ENCODE measurements around the gene CEACAM20.

DNA sequence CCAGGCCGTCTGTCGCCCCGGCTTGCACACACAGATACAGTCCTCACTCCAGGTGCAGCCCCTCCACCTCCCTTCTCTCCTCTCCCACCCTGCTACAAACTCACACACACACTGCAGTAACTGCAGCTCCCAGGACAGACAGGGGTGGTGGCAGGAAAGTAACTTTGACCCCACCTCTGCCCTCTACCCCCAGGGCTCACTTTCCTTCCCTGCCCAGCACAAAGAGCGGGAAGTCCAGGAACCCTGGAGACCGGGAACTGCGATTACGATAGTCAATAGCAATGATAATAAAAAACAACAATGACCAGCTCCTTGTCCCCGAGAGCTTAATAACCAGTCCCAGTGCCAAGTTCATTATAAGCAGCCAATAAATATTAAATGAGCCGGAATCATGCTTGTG lies at the start of gene CEACAM20:
- no peak for TF ChIP-seq EZH2 (IDR thresholded peaks at IDR 0.05; ENCODE audit: low read depth, unreplicated experiment)
- TF ChIP-seq POLR2AphosphoS5 (IDR thresholded peaks at IDR 0.05; ENCODE audit: low read depth): no peak
- TF ChIP-seq, protein P1, sequence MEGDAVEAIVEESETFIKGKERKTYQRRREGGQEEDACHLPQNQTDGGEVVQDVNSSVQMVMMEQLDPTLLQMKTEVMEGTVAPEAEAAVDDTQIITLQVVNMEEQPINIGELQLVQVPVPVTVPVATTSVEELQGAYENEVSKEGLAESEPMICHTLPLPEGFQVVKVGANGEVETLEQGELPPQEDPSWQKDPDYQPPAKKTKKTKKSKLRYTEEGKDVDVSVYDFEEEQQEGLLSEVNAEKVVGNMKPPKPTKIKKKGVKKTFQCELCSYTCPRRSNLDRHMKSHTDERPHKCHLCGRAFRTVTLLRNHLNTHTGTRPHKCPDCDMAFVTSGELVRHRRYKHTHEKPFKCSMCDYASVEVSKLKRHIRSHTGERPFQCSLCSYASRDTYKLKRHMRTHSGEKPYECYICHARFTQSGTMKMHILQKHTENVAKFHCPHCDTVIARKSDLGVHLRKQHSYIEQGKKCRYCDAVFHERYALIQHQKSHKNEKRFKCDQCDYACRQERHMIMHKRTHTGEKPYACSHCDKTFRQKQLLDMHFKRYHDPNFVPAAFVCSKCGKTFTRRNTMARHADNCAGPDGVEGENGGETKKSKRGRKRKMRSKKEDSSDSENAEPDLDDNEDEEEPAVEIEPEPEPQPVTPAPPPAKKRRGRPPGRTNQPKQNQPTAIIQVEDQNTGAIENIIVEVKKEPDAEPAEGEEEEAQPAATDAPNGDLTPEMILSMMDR (conservative IDR thresholded peaks at IDR 0.05; ENCODE audit: low read depth in 2 of 2): no peak
- TF ChIP-seq, protein P2, sequence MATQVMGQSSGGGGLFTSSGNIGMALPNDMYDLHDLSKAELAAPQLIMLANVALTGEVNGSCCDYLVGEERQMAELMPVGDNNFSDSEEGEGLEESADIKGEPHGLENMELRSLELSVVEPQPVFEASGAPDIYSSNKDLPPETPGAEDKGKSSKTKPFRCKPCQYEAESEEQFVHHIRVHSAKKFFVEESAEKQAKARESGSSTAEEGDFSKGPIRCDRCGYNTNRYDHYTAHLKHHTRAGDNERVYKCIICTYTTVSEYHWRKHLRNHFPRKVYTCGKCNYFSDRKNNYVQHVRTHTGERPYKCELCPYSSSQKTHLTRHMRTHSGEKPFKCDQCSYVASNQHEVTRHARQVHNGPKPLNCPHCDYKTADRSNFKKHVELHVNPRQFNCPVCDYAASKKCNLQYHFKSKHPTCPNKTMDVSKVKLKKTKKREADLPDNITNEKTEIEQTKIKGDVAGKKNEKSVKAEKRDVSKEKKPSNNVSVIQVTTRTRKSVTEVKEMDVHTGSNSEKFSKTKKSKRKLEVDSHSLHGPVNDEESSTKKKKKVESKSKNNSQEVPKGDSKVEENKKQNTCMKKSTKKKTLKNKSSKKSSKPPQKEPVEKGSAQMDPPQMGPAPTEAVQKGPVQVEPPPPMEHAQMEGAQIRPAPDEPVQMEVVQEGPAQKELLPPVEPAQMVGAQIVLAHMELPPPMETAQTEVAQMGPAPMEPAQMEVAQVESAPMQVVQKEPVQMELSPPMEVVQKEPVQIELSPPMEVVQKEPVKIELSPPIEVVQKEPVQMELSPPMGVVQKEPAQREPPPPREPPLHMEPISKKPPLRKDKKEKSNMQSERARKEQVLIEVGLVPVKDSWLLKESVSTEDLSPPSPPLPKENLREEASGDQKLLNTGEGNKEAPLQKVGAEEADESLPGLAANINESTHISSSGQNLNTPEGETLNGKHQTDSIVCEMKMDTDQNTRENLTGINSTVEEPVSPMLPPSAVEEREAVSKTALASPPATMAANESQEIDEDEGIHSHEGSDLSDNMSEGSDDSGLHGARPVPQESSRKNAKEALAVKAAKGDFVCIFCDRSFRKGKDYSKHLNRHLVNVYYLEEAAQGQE (IDR thresholded peaks at IDR 0.05; ENCODE audit: unreplicated experiment): no peak
- no peak for TF ChIP-seq JUNB (IDR thresholded peaks at IDR 0.05; ENCODE audit: unreplicated experiment)
- no peak for TF ChIP-seq EZH2phosphoT487 (IDR thresholded peaks at IDR 0.05; ENCODE audit: unreplicated experiment)
- no peak for TF ChIP-seq CREB1 (CRISPR knock-in tag; IDR thresholded peaks at IDR 0.05; ENCODE audit: low read depth)
- no peak for TF ChIP-seq ZNF114 (CRISPR knock-in tag; IDR thresholded peaks at IDR 0.05)
- TF ChIP-seq, protein P3, sequence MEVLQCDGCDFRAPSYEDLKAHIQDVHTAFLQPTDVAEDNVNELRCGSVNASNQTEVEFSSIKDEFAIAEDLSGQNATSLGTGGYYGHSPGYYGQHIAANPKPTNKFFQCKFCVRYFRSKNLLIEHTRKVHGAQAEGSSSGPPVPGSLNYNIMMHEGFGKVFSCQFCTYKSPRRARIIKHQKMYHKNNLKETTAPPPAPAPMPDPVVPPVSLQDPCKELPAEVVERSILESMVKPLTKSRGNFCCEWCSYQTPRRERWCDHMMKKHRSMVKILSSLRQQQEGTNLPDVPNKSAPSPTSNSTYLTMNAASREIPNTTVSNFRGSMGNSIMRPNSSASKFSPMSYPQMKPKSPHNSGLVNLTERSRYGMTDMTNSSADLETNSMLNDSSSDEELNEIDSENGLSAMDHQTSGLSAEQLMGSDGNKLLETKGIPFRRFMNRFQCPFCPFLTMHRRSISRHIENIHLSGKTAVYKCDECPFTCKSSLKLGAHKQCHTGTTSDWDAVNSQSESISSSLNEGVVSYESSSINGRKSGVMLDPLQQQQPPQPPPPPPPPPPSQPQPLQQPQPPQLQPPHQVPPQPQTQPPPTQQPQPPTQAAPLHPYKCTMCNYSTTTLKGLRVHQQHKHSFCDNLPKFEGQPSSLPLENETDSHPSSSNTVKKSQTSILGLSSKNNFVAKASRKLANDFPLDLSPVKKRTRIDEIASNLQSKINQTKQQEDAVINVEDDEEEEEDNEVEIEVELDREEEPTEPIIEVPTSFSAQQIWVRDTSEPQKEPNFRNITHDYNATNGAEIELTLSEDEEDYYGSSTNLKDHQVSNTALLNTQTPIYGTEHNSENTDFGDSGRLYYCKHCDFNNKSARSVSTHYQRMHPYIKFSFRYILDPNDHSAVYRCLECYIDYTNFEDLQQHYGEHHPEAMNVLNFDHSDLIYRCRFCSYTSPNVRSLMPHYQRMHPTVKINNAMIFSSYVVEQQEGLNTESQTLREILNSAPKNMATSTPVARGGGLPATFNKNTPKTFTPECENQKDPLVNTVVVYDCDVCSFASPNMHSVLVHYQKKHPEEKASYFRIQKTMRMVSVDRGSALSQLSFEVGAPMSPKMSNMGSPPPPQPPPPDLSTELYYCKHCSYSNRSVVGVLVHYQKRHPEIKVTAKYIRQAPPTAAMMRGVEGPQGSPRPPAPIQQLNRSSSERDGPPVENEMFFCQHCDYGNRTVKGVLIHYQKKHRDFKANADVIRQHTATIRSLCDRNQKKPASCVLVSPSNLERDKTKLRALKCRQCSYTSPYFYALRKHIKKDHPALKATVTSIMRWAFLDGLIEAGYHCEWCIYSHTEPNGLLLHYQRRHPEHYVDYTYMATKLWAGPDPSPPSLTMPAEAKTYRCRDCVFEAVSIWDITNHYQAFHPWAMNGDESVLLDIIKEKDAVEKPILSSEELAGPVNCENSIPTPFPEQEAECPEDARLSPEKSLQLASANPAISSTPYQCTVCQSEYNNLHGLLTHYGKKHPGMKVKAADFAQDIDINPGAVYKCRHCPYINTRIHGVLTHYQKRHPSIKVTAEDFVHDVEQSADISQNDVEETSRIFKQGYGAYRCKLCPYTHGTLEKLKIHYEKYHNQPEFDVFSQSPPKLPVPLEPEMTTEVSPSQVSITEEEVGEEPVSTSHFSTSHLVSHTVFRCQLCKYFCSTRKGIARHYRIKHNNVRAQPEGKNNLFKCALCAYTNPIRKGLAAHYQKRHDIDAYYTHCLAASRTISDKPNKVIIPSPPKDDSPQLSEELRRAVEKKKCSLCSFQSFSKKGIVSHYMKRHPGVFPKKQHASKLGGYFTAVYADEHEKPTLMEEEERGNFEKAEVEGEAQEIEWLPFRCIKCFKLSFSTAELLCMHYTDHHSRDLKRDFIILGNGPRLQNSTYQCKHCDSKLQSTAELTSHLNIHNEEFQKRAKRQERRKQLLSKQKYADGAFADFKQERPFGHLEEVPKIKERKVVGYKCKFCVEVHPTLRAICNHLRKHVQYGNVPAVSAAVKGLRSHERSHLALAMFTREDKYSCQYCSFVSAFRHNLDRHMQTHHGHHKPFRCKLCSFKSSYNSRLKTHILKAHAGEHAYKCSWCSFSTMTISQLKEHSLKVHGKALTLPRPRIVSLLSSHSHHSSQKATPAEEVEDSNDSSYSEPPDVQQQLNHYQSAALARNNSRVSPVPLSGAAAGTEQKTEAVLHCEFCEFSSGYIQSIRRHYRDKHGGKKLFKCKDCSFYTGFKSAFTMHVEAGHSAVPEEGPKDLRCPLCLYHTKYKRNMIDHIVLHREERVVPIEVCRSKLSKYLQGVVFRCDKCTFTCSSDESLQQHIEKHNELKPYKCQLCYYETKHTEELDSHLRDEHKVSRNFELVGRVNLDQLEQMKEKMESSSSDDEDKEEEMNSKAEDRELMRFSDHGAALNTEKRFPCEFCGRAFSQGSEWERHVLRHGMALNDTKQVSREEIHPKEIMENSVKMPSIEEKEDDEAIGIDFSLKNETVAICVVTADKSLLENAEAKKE (CRISPR knock-in tag; IDR thresholded peaks at IDR 0.05): no peak
- TF ChIP-seq, protein P4, sequence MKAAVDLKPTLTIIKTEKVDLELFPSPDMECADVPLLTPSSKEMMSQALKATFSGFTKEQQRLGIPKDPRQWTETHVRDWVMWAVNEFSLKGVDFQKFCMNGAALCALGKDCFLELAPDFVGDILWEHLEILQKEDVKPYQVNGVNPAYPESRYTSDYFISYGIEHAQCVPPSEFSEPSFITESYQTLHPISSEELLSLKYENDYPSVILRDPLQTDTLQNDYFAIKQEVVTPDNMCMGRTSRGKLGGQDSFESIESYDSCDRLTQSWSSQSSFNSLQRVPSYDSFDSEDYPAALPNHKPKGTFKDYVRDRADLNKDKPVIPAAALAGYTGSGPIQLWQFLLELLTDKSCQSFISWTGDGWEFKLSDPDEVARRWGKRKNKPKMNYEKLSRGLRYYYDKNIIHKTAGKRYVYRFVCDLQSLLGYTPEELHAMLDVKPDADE (IDR thresholded peaks at IDR 0.05): no peak
- no peak for TF ChIP-seq ZNF331 (CRISPR knock-in tag; IDR thresholded peaks at IDR 0.05; ENCODE audit: low read depth)
- no peak for TF ChIP-seq NANOG (IDR thresholded peaks at IDR 0.05; ENCODE audit: borderline replicate concordance)

Data from GM23338 (cell line).